HG03342 (cell line): ENCODE data around the gene ITGB5.
"Not testable (repeated sequence)": the region's sequence is repeated elsewhere in the genome, so short reads cannot be mapped to it uniquely, and the experiment has no call there.

Experiments
- ATAC-seq: cut with Tn5 transposase; IDR thresholded peaks from one replicate; pipeline ENCODE4 v1.9.1; 2021; ENCODE audit warnings: mild to moderate bottlenecking, moderate library complexity; ENCODE audit not compliant: unreplicated experiment

Gene ITGB5

DNA sequence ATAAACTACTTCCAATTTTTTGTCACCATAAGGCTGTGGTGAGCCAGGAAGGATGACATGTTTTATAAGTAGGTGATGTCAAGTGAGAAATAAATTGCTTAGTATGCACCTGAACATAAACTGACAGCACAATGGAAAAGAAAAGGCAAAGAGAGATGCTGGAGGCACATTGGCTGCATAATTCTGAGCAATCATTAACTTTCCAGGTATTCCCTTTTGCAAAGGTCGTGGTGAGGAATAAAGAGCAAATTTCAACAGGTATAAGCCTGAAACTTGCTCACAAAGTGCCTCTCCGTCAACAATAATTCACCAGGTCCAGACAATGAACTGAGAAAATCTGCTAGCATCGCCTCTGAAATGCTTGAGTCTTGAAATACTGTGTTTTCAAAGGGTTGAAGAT is 48.2 kb downstream of the ITGB5 start:
- no peak for ATAC-seq

DNA sequence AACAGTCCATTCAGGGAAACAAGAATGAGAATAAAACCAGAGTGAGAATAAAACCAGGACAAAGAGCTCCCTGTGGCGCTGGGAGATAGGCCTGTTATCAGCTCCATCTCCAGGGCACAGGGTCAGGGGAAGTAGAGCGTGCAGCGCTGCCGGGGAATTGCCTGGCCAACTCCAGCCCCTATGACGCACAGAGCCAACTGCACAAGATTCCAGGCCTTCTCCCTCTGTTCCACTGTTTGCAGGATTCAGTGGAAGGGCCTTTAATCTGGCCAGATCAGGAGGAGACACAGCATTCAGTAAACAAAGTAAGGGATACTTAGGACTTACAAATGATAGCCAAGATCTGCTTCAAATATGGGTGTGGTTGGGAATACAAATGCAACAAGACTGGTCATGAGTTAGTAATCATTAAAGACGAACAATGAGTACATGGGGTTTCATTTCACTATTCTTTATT is 49.4 kb downstream of the ITGB5 start:
- ATAC-seq, result no peak

- ATAC-seq, result no peak
Observed at GRCh38 chr3:124837065-124837464, 50.1 kb downstream of the ITGB5 start.

DNA sequence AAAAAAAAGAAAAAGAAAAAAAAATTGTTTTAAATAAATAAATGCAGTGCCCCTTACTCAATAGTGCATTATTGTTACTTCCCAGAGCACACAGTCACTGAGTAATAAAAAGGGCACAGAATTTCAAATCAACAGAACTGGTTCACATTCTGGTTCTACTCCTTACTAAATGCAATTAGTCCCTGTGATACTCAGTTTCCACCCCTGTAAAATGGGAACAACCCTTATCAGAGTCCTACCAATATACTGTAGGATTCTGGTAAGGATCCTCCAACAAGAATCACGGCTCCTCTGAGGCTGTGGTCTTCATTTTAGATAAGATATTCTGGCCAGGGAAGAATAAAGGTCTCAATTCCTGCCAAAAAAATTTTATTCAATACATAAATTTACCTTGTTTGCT is 50.7 kb downstream of the ITGB5 start:
- ATAC-seq, result no peak

- ATAC-seq, result peak; percentile 95
Observed at GRCh38 chr3:124834723-124835718, 52.1 kb downstream of the ITGB5 start.

GRCh38 chr3:124833710-124834332 is 53.3 kb downstream of the ITGB5 start:
- ATAC-seq, result no peak

- no peak for ATAC-seq
Observed at GRCh38 chr3:124832782-124833709, 54.1 kb downstream of the ITGB5 start.

GRCh38 chr3:124831628-124832199 is 55.5 kb downstream of the ITGB5 start:
- no peak for ATAC-seq

DNA sequence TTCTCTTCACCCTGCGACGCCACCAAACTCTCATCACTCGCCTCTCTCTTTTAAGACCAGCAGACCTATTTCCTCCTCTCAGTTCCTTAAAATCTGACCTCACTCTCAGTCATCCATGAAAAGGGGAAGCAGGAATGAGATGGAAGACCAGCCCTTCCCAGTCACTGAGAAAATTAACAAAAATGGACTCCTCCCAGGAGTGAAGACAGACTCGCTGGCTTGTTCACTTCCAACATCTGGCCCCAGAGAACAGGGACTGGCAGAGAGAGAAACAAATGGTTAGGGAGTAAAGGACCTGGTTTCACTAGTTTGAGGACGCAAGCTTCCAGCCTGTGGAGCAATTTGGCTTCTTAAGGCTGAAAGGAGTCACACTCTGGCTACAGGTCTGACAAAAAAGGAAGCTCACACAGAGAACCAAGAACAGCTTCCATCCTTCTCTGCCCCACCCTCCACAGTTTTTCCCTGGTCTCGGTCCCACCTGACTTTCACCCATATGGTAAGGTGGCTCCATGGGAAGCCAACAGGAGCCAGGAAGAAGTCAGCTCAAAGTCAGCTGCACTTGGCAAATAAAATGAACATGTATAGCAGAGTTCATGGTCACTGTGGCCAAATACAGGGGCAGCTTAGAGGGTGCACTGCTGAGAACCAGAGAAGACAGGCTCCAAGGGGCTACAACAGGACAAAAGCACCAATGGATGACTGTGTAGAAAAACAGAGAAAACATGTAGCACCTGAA is 57.2 kb downstream of the ITGB5 start:
- no peak for ATAC-seq

GRCh38 chr3:124829178-124829818 is 57.9 kb downstream of the ITGB5 start:
- ATAC-seq, result no peak

- not testable (repeated sequence) for ATAC-seq
Observed at GRCh38 chr3:124827476-124828206, 59.5 kb downstream of the ITGB5 start.

DNA sequence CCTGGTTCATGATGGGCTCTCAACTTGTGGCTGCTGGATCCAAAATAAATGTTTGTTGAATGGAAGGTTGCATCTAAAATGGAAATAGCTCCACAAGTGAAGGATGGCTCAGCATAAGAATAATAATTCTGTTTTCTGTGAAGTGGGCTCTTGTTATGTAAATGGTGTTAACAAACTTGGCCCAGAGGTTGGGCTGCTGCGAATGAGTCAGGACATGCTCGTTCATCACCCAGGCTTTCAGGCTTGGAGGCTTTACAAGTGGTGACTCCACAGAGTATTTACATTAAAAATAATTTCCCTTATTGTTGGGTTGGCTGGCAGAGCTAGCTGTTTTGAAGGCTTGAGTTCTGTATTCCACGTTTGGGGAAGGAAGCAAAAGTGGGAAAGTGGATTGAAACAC is 60.5 kb downstream of the ITGB5 start:
- ATAC-seq, result no peak

DNA sequence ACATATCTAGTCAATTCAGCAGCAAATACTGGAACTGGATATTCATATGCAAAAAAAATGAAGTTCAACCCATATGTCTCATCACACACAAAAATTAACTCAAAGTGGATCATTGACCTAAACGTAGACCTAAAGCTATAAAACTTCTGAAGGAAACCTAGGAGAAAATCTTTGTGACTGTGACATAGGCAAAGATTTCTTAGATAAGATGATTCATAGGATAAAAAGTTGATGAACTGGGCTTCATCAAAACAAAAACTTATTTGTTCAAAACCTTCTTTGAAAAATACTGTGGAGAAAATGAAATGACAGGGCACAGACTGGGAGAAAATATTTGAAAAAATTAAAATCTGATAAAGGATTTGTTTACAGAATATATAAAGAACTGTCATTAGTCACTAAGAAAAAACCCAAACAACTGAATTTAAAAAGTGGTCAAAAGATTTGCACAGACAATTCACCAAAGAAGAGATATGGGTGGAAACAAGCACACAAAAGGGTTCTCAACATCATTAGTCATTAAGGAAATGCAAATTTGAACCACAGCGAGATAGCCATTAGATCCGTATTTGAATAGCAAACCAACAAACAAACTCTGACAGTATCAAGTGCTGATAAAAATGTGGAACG is 62.8 kb downstream of the ITGB5 start:
- ATAC-seq, result no peak

DNA sequence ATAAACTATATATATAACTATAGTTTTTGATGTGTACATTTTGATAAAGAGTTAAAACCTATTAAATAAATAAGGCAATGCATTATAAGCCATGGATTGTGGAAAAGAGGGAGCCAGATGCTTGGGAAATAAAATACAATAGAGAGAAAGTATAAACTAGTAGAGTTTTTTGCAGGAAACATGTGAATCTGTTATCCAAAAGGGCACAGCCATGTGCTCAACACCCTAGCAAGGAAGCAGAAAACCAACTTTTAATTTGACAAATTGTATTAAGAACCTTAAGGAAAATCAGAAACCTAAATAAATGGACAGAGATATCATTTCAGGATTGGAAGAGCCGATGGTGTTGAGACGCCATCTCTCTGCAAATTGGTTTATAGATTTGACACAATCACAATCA is 63.5 kb downstream of the ITGB5 start:
- ATAC-seq, result no peak

GRCh38 chr3:124823206-124823605 is 64.0 kb downstream of the ITGB5 start:
- no peak for ATAC-seq

DNA sequence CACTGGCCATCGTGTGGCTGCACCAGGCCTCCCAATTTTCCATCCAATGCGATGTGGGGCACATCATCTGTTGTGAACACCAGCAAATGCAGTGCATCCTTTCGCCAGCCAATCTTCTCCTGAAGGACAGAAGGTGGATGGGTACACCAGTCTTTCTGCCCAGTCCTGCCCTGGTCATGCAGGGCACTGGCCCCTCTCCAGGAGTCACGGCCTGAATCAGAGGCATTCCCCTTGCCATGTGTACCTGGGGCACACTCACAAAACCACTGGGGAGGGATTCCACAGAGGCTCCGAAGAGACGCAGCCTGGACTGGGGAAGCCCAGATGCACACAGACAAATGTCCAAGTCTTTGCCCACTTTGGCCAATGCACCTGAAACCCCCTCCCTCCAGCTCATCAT is 65.8 kb downstream of the ITGB5 start:
- no peak for ATAC-seq

DNA sequence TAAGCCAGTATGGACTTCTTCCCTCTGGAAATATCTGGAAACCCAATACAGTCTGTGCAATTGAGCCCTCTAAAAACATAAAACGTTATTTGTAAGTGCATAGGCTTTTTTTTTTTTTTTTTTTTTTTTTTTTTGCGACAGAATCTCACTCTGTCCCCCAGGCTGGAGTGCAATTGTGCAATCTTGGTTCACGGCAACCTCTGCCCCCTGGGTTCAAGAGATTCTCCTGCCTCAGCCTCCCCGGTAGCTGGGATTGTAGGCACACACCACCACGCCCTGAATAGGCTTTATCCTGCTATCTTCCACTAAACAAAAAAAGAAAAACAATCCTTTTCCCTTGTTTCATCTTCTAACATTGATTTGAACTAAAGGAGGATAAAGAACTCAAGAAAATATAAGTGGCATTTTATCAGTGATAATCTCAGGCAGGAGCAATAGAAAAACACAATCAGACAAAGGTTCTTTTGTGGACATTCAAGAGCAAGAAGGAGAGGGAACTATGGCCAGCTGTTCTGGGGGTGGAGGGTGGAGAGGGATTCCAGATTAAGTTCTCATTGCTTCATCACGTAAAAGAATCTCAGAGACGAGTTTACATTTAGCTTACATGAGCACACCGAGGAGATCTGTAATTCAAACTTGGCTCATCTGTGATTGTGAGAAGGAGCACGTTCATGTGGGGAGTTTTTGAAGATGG is 68.6 kb downstream of the ITGB5 start:
- ATAC-seq, result no peak

GRCh38 chr3:124817079-124817478 is 70.1 kb downstream of the ITGB5 start:
- no peak for ATAC-seq
